GM11168 (cell line): Measurements from ENCODE around the gene TENM4.

Experiments
- in situ Hi-C: fragments of 300-500 bp; cut with MboI; formaldehyde crosslinking; loops from one replicate; pipeline ENCODE4 v1.12.0; 2022; ENCODE audit warnings: low sequenced_read_pairs; ENCODE audit not compliant: unreplicated experiment

The TENM4 gene

DNA sequence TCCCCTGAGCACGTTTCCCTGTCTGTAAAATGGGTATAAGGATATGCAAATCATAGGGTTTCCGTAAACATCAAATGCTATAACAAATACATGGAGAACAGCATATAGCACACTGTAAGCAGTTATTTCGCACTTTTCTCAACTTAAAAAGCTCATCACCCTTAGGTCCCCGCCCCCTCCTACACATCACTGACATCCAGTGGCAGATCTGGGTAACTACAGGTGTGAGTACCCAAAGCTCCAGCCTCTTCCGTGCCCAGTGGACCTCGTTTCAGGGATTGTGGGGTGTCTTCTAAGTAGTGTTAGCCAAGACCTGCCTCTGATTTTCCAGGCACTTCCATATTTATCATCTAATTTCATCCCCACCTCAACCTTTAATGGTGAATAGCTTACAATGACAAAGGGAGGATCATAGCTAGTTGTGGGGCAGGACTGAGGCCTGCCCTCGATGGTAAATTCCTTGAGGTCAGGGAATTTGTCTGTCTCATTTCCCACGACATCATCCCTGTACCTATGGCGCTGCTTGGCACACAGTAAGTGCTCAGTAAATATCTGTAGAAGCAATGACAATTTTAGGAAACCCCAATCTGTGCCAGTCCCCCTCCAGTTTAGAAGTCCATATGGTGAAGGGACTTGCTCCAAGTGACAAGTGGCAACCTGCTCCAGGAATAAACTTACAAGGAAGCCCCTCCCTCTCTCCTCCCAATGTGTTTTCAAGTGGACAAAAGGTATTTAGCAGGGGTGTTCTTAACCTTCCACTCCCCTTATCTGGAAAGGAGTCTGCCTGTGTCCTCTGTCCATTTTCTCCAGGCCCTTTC lies 340.5 kb downstream of the TENM4 start:
- in situ Hi-C loops: no loop called here

DNA sequence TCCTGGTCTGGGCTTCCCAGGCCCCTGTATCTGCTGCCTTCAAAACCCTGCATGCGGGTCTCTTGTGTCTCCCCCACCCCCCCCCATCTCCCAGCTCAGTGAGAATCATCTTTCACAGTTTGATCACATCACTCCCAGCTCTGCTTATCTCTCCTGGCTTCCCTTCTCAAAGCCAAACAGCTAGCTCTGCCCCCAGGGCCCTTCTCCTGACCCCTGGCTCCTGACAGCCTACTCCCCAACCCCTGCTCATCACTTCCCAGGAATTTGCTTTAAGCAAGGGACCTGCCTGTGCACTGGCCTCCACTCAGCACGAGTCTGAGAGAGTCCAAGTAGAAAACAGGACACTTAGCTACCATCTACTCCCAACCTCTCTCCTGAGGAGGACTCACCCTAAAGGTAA lies 342.7 kb downstream of the TENM4 start:
- in situ Hi-C loops: no loop called here

DNA sequence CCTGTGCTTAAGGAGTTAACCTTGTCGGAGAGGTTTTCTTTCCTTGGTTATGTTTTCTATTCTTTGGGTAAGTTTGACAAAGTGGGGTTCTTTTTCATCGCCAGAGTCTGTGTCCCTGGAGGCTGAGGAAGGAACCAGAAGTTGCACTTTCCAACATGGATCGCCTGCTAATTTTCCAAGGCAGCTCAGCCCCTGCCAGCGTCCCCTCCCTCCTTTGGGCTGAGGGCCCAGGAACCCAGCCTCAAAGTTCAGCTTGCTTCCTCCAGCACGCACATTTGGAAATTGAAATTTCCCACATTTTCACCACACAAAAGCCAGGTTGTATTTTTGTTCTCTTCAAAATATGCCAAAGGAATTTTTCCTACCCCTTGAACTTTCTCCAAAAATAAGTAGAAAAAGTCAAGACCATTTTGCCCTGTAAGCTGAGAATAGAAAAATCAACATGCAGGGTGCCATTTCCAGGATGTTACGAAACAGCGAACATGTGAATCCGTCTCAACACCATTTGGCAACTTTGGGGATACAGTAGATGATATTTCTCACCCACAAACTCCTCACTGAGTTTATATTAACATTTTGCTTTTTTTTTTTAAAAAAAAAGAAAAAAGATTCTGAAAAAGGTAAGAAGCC lies 343.5 kb downstream of the TENM4 start:
- in situ Hi-C loops: no loop called here

DNA sequence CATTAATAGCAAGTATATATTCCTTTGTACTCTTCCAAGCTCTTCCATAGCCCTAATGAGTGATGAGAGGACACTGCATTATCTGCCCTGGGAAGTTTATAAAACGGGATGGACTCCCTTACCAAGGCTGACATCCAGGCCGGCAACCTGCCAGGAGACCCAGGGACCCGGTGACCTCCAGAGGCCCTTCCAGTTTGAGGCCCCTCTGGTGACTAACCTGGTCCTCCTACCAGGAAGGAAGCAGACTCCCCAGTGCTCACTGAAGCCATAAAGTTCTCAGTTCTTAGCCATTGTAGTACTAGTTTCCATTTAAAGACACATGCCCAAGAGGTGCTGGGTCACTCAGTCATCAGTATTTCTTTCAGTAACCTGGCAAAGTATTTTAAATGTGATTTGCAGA lies 345.4 kb downstream of the TENM4 start:
- in situ Hi-C loops: no loop called here

DNA sequence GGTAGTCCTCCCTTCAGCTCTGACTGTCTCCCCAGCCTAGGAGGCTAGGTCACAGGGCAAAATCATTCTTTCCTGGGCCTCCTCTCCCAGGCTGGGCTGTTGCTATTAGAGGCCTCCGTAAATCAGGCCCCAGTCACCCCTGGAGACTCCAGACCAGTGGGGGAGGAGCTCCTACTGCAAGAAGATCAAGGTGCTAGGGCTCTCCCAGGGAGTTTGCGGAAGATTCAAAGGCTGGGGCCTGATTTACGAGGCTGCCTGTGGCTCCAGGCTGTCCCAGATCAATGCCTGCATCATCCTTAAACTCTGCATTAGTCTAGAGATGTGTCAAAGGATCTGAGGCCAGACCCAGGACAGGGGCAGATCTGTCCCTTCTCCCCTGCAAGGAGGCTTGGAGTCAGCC lies 346.2 kb downstream of the TENM4 start:
- in situ Hi-C loops: no loop called here

DNA sequence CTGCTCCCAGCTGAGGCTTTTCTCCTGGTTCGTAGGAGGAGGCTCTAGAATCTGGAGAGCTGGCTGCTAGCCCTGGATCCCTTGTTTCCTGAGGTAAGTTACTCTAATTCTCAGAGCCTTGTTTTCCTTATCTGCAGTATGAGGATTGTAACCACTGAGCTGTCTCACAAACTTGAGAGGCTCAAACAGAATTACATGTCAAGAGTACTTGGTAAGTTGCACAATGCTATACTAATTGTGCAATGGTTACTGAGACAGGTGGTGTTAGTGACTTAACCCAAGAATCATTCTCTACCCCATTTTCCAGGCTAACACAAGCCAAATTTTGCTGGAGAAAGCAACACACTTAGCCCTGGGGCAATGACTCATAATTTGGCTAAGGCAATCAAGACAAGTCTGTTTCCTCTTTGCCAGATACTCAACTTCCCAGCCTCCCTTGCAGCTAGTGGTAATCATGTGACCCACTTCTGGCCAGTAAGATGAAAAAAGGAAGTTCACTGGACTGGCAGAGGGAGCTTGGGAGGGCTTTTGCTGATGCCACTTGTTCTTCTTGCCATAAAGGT lies 348.0 kb downstream of the TENM4 start:
- in situ Hi-C loops: no loop called here

DNA sequence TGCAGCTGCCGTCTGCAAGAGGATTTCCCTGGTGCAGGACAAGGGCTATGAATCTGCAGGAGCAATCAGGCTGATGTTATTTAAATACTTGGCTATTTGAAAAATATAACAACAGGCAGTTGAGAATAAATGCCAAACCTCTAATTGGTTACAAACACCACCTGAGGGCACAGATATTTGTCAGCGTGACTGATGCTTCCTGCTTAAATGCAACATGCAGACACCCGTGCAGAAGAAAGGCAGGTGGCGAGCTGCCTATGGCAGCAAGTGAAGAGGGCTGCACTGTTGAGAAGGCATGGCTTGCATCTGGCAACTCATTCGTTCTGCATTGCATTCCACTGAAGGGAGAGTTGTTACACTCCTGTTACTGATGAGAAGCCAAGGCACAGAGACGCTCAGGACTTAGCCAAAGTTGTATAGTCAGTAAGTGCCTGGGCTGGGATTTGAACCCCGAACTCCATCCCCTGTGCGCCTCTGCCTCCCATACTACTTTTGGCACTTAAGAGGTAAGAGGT lies 350.6 kb downstream of the TENM4 start:
- in situ Hi-C loops: no loop called here

DNA sequence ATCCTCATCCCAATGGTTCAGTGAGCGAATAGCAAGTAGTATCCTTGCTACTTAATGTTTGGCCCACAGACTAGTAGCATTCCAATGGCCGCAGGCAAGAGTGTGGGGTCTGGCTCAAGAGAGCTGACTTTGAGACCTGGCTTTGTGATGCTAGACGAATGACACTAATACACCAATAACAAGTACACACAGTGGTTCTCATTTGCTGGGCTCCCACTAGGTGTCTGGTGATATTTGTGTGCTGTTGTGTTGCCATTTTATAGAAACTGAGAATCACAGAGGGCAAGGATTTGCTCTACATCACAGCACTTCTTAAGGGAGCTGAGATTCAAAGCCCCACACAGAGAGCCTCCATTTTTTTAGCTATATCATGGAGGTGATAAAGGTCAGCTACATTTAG lies 351.2 kb downstream of the TENM4 start:
- in situ Hi-C loops: no loop called here

DNA sequence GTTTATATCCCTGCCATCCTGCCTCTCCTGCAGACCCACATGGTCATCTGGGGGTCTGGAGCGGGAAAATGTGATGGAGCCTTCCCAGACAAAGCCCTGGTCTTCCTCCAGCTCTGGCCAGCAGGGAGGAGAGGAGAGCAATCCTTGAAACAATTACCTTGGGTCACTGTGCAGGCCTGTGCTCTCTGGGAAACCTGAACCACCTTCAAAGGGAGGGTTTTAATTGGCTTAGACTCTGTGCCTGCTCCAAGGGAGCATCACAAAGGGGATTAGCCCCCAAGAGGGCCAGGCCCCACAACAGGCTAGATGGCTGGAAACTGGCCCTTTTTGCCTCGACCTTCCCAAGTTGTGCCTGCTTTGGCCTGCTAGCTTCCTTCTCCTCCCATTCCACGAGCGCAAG lies 351.9 kb downstream of the TENM4 start:
- in situ Hi-C loops: no loop called here

DNA sequence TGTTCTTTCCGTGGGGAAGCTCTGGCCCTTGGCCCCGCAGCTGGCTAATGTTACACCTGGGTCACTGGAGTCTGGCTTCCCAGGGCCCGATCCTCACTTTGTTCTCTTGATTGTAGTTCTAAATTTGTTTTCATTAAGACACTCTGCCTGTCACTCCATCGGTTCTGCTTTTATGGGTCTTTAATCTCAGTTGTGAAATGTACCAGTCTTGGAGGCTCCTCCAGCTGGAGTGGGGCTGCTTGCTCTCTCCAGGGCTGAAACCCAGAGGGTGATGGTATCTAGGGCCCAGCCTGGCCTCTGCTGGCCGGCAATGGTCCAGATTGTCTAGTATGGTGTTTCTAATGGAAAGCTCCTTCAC lies 352.9 kb downstream of the TENM4 start:
- in situ Hi-C loops: no loop called here

DNA sequence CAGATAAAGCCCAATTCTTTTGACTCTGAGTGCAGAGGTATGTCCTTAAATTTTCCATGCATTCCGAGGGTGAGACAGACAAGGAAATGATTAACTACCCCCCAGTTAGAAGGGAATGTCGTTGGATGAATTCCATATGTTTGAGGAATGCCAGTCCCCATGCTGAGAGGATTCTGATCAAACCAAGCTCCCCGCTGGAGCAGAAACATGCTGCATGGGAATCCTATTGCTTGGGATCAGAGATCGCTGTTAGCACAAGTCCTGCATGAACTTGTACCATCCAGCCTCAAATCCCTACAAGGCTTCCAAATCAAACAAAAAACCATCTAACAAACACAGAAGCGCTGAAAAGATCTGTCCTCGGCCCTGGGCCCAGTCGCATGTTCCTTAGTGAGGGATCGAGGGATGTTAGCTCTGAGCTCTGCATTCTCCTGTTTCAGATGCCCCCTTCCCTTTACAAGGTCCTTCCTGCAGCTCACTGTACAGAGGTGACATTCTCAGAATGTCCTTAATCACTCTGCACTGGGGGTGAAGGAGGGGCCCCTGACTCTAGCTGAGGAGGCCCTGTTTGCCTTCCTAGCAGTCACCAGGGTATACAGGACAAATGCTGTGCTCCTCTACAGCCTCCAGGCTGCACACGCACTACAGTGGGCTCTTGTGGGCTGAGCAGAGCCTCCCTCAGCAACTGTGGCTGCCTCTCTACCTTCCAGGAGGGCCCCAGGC lies 353.4 kb downstream of the TENM4 start:
- in situ Hi-C loops: no loop called here

DNA sequence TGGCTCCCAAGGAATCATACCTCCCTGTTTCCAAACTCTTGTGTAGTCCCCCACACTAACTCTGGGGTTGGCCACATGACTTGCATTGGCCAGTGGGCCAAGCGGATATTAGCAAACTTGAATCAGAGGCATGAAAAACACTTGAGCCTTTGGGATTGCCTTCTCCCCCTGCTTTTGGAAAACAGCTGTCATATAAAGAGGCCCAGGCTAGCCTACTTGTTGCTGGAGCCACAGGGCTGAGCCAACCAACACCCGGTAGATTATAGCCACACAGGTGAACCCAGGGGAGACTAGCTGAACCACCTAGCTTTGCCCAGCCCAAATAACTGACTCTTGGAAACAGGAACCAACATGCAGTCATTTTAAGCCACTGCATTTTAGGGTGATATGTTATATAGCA lies 354.8 kb downstream of the TENM4 start:
- in situ Hi-C loops: no loop called here

DNA sequence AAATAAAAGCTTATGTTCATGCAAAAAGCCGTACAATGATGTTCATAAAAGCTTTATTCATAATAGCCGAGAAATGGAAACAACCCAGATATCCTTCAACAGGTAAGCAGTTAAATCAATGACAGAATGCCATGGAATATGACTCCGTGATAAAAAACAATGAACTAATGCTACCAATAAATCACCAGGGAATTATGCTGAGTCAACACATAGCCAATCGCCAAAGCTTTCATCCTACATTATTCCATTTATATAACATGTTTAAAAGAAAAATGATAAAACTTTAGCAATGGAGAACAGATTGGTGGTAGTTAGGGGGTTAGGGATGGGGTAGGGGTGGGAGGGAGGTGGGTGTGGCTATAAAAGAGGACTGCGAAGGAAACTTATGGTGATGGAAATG lies 356.4 kb downstream of the TENM4 start:
- in situ Hi-C loops: no loop called here

DNA sequence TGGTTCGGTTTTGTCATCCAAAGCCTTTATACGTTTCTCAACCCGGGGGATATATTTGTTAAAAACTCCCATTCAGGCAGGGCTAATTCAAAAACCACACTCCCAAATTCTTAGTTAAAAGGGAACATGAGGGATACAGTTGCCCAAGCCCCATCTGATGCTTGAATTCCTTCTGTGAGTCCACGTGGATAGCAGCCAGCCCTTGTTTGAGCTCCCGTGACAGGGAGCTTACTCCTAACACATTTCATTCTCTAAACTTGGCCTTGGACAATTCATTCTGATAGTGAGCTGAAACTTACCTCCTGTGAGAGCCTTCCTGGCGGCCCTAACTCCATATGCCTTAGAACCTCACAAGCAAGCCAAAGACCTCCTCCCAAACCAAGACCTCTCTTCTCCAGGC lies 357.5 kb downstream of the TENM4 start:
- in situ Hi-C loops: no loop called here

DNA sequence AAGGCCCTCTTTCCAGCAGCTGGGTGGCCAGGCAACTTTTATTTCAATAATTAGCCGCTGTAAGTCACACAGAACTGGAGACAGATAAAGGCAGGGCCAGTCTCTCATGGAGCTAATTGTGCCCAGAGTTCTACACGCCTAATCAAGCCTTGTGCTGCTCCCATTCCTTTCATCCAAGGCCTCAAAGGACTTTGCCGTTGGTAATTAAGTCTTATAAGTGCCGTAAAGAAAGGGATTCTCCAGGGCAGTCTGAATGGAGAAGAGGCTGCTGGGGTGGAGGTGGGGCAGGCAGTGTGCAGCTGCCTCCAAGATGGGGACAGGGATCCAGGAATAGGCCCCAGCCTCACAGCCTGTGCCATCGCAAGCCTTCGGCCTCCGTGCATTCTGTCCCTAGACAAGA lies 357.9 kb downstream of the TENM4 start:
- in situ Hi-C loops: no loop called here

DNA sequence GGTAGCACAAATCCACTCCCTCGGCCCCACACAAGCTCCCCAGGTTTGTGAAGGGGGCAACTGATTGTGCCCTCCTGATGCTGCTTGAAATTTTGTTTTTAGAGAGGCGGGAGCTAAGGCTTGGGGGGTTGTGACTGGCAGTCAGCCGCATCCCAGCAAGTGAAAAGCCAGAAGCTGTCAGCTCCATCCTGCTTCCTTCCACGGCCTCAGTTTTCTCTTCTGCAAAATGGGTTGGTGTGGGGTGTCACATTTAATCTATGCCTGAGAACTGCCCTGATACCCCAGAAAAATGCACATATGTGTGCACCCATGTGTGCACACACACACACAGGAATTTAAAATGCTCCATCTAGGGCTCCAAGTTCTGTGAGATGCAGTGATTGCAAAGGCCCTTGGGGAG lies 358.6 kb downstream of the TENM4 start:
- in situ Hi-C loops: no loop called here

DNA sequence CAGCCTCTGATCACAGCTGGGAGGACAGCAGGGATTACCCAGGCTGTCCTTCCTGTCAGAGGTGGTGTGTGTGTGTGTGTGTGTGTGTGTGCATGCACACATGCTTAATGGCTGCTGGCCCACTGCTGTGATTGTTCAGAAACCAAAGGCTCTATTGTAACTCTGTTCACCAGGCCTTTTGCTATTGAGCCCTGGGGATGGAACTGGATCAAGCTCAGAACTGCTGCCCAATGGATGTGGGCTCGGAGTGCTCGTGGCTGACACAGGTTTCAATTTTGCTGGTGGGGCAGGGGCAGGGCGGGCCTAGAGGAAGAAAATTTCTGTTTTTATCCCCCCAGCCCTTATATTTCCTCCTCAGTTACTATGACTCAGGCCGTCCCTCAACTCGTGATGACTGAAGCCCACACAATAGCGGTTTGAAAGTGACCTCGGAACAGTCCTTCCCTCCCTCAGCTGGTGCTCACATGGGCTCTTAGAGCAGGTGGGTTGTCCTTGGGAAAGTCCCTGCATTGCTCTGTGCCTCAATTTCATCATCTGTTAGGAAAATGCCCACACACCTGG lies 359.3 kb downstream of the TENM4 start:
- in situ Hi-C loops: no loop called here

DNA sequence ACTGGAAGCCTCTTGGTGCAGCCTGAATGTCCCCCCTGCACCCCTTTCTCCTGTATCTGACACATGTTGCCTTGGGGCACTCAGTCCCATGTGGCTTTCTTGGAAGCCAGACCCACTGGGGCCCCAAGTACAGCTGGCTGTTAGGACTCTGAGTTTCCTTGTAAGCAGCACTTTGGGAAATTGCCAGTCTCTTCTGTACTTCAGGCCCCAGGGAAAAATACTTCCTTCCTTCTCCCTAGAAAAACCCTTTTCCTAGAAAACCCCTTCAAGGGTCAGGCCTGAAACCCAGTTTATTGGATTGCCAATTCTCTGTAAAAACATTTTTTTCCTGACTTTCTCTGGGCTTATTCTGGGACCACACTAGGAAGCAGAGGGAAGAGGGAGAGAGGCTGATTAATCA lies 360.3 kb downstream of the TENM4 start:
- in situ Hi-C loops: no loop called here

DNA sequence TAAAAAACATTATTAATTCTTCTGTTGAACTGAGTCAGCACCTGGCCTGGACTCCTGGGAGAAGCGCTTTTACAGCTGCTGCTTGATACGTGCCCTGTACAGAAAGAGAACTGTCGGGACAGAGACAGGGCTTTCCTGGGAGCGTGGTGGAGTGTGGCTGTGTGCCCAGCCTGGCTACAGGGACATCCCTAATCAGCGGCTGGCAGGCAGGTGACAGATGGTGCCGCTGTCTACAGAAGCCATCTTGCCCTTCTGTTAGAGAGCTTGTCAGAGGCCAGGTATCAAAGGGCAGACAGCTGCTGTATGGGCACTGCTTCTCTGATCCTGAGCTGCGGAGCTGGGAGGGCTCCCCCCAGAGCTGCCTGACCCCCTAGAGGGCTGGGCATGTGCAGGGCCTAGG lies 361.8 kb downstream of the TENM4 start:
- in situ Hi-C loops: no loop called here

DNA sequence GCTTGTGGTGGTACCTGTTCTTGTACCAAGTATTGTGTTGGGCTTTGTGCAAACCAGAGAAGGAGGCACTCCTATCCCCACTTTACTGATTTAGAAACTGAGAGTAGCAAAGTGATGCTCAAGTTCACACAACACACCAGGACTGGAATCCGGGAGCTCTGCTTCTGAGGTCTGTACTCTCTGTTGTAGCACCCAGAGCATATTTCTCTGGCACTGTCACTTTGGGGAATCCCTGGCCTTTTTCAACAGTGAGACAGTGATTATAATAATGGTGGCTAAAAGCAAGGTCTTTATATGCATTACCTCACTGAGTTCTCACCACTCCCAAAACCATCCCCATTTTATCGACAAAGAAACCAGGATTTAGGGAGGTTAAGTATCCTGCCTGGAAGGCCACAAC lies 362.4 kb downstream of the TENM4 start:
- in situ Hi-C loops: no loop called here
